Upper lobe of left lung (tissue), 6 donors: Measurements from ENCODE around the gene BEST4. TPM values are rescaled to one million over a fixed set of nuclear protein-coding genes. Genes with fewer than 3 reads are reported as not detected.

Source experiments
- small RNA-seq, 4 donors: library from RNA; depleted of rRNA; stranded (forward); fragments of <200 nt; gene quantifications; one replicate each; pipeline ENCODE3, GENCODE V24; 2016
- total RNA-seq, 6 donors: library from RNA; depleted of rRNA in 4 of 6; stranded (reverse); fragments of >200 nt in 4 of 6; gene quantifications; one replicate each; pipeline versions ENCODE4 v1.1.0 to v1.2.1, GENCODE V29; 2016 to 2021
- donor health status: DM: no; HTN: no; CAD: no; lungs with moderate emphysema.
- donor health status: DM: no; HTN: yes; CAD: no; lungs with severe emphysema.

The BEST4 gene
- total RNA-seq, 6 donors from 2014 or later, result 0.30 to 9.1 (median 0.81) TPM

Small RNAs within 50 kb of the gene (small RNA-seq; reads per million reads assigned to genes)
- gene SNORD38A (474 to 1,024 (median 630) reads per million in 4 donors), gene SNORD38B (0 reads per million in 4 donors), gene SNORD46 (539 to 2,221 (median 1,338) reads per million in 4 donors), gene SNORD55 (0 reads per million in 4 donors)

Other genes with a start within 250 kb of the BEST4 start
- 10 to 100 TPM; 10.7 to 46.1 (median 19.7) TPM for gene TMEM53, start 113.7 kb downstream of the BEST4 start, total RNA-seq
- gene ARMH1, start 113.5 kb downstream of the BEST4 start, total RNA-seq, result 10 to 100 TPM in 4 of 6 donors, 1 to 10 TPM in 2; 4.6 to 29.3 (median 13.0) TPM
- gene RNU5D-1, start 57.0 kb downstream of the BEST4 start, total RNA-seq, result not detected
- 1 to 10 TPM in 5 of 6 donors, not detected in 1; 1.5 to 2.7 (median 2.6) TPM for gene KIF2C, start 48.3 kb downstream of the BEST4 start, total RNA-seq
- 1,000 to 10,000 TPM in 4 of 6 donors, 100 to 1,000 TPM in 2; 507 to 1,439 (median 1,183) TPM for gene RPS8, start 12.6 kb downstream of the BEST4 start, total RNA-seq
- gene PLK3, start 12.2 kb upstream of the BEST4 start, total RNA-seq, result 10 to 100 TPM; 24.9 to 72.4 (median 49.6) TPM
- 10 to 100 TPM in 4 of 6 donors, 1 to 10 TPM in 2; 1.2 to 38.8 (median 10.9) TPM for gene DYNLT4, start 19.2 kb upstream of the BEST4 start, total RNA-seq
- 10 to 100 TPM in 4 of 6 donors, 1 to 10 TPM in 2; 5.1 to 63.9 (median 17.8) TPM for gene BTBD19, start 20.4 kb upstream of the BEST4 start, total RNA-seq
- gene PTCH2, start 55.1 kb upstream of the BEST4 start, total RNA-seq, result 1 to 10 TPM in 2 of 6 donors, under 1 TPM in 4; 0.30 to 1.4 (median 0.82) TPM
- 10 to 100 TPM; 16.8 to 23.5 (median 21.8) TPM for gene EIF2B3, start 198.4 kb upstream of the BEST4 start, total RNA-seq
- 100 to 1,000 TPM in 1 of 6 donors, 10 to 100 TPM in 5; 30.6 to 116 (median 51.2) TPM for gene HECTD3, start 223.2 kb upstream of the BEST4 start, total RNA-seq
- gene UROD, start 224.1 kb upstream of the BEST4 start, total RNA-seq, result 10 to 100 TPM; 38.6 to 76.3 (median 63.3) TPM